H9 (cell line): ENCODE data around the gene SCN1B. TPM values are rescaled to one million over a fixed set of nuclear protein-coding genes. Genes with fewer than 3 reads are reported as not detected.

ENCODE experiments used
- DNase-seq: peaks from one replicate; pipeline ENCODE4 v3.0.0-alpha.2; 2017
- H2AFZ ChIP-seq: one replicate; pipeline ENCODE4 v1.6.1; 2013; ENCODE audit warnings: mild to moderate bottlenecking, low read length, control low read depth, moderate library complexity
- H2AK5ac ChIP-seq: 2 replicates; pipeline ENCODE4 v1.6.1; 2013; ENCODE audit warnings: low read length, control low read depth, mixed read lengths; ENCODE audit not compliant: insufficient read length
- H2BK120ac ChIP-seq: one replicate; pipeline ENCODE4 v1.6.1; 2013; ENCODE audit warnings: low read depth, mild to moderate bottlenecking, low read length, control low read depth, inconsistent platforms; ENCODE audit not compliant: poor library complexity, severe bottlenecking
- H2BK12ac ChIP-seq: 2 replicates; pipeline ENCODE4 v1.6.1; 2013; ENCODE audit warnings: low read length, control low read depth, mixed read lengths, low read depth; ENCODE audit not compliant: insufficient read length
- H2BK15ac ChIP-seq: 2 replicates; pipeline ENCODE4 v1.6.1; 2013; ENCODE audit warnings: low read depth, low read length, control low read depth
- H2BK20ac ChIP-seq: one replicate; pipeline ENCODE4 v1.6.1; 2013; ENCODE audit warnings: low read depth, mild to moderate bottlenecking, low read length, control low read depth, inconsistent platforms; ENCODE audit not compliant: poor library complexity, severe bottlenecking
- H2BK5ac ChIP-seq: 2 replicates; pipeline ENCODE4 v1.6.1; 2013; ENCODE audit warnings: low read length, control low read depth, mixed read lengths; ENCODE audit not compliant: insufficient read length
- H3K14ac ChIP-seq: 2 replicates; pipeline ENCODE4 v1.6.1; 2013; ENCODE audit warnings: low read length, control low read depth; ENCODE audit not compliant: insufficient read depth
- H3K18ac ChIP-seq: 2 replicates; pipeline ENCODE4 v1.6.1; 2013; ENCODE audit warnings: low read depth, mild to moderate bottlenecking, mixed read lengths, low read length, control low read depth; ENCODE audit not compliant: insufficient read length
- H3K23ac ChIP-seq: 2 replicates; pipeline ENCODE4 v1.6.1; 2013; ENCODE audit warnings: low read length, control low read depth, mixed read lengths, low read depth; ENCODE audit not compliant: insufficient read length
- H3K23me2 ChIP-seq: 2 replicates; pipeline ENCODE4 v1.6.1; 2013; ENCODE audit warnings: low read depth, mild to moderate bottlenecking, mixed read lengths, low read length, control low read depth; ENCODE audit not compliant: insufficient read length, poor library complexity, severe bottlenecking
- H3K27ac ChIP-seq: 2 replicates; pipeline ENCODE4 v1.5.1; 2013; ENCODE audit warnings: low read length, control low read depth, mixed read lengths, low read depth; ENCODE audit not compliant: insufficient read length
- H3K27me3 ChIP-seq: 2 replicates; pipeline ENCODE4 v1.6.1; 2013; ENCODE audit warnings: low read length, control low read depth, inconsistent platforms; ENCODE audit not compliant: insufficient read depth
- H3K4ac ChIP-seq: 2 replicates; pipeline ENCODE4 v1.6.1; 2013; ENCODE audit warnings: low read depth, mild to moderate bottlenecking, control low read depth, inconsistent platforms, low read length, moderate library complexity
- H3K4me1 ChIP-seq: 2 replicates; pipeline ENCODE4 v1.6.1; 2013; ENCODE audit warnings: low read length, control low read depth, inconsistent platforms; ENCODE audit not compliant: insufficient read depth
- H3K4me2 ChIP-seq: 2 replicates; pipeline ENCODE4 v1.6.1; 2013; ENCODE audit warnings: low read length, control low read depth, mixed read lengths; ENCODE audit not compliant: insufficient read length, insufficient read depth
- H3K56ac ChIP-seq: 2 replicates; pipeline ENCODE4 v1.6.1; 2013; ENCODE audit warnings: low read depth, mild to moderate bottlenecking, mixed read lengths, low read length, control low read depth; ENCODE audit not compliant: insufficient read length
- H3K79me1 ChIP-seq: 2 replicates; pipeline ENCODE4 v1.6.1; 2013; ENCODE audit warnings: low read depth, mild to moderate bottlenecking, moderate library complexity, low read length, control low read depth, inconsistent platforms; ENCODE audit not compliant: insufficient read depth, poor library complexity, severe bottlenecking
- H3K79me2 ChIP-seq: 2 replicates; pipeline ENCODE4 v1.6.1; 2013; ENCODE audit warnings: low read length, control low read depth, inconsistent platforms; ENCODE audit not compliant: insufficient read depth
- H3K9ac ChIP-seq: 2 replicates; pipeline ENCODE4 v1.6.1; 2013; ENCODE audit warnings: low read length, control low read depth, mixed read lengths; ENCODE audit not compliant: insufficient read length; ENCODE audit errors: extremely low read depth
- H3K9me3 ChIP-seq: one replicate; pipeline ENCODE4 v1.6.1; 2013; ENCODE audit warnings: low read depth, low read length, inconsistent platforms; ENCODE audit not compliant: control insufficient read depth
- H3T11ph ChIP-seq: one replicate; pipeline ENCODE4 v1.6.1; 2013; ENCODE audit warnings: mild to moderate bottlenecking, low read length, control low read depth, inconsistent platforms
- H4K20me1 ChIP-seq: one replicate; pipeline ENCODE4 v1.6.1; 2013; ENCODE audit not compliant: control insufficient read depth, insufficient read length, insufficient read depth
- H4K5ac ChIP-seq: 2 replicates; pipeline ENCODE4 v1.6.1; 2013; ENCODE audit warnings: low read depth, mild to moderate bottlenecking, mixed read lengths, low read length, control low read depth; ENCODE audit not compliant: insufficient read length
- H4K8ac ChIP-seq: replicated peaks from 2 replicates; pipeline ENCODE4 v1.6.1; 2013; ENCODE audit warnings: low read length, control low read depth, mixed read lengths, low read depth; ENCODE audit not compliant: insufficient read length
- H4K91ac ChIP-seq: 2 replicates; pipeline ENCODE4 v1.6.1; 2013; ENCODE audit warnings: low read depth, mild to moderate bottlenecking, moderate library complexity, mixed read lengths, low read length, control low read depth; ENCODE audit not compliant: insufficient read length
- H3K27ac Mint-ChIP-seq, 3 experiments: 2 replicates in 2 of 3; 3 replicates in 1 of 3; pipeline ENCODE4 v1.8.0; 2020 to 2021; ENCODE audit warnings: mixed read lengths in 3 of 3, mild to moderate bottlenecking in 1 of 3, moderate library complexity in 1 of 3
- H3K27me3 Mint-ChIP-seq: 2 replicates; pipeline ENCODE4 v1.8.0; 2021; ENCODE audit warnings: low read depth, mild to moderate bottlenecking, moderate library complexity, mixed read lengths
- H3K36me3 Mint-ChIP-seq, 3 experiments: 2 replicates in 2 of 3; 3 replicates in 1 of 3; pipeline ENCODE4 v1.8.0; 2020 to 2021; ENCODE audit warnings: low read depth in 3 of 3, mixed read lengths in 3 of 3; ENCODE audit not compliant: insufficient read depth in 1 of 3
- H3K4me1 Mint-ChIP-seq, 2 experiments: 2 replicates each; pipeline ENCODE4 v1.8.0; 2020; ENCODE audit warnings: mixed read lengths in 2 of 2
- H3K4me3 Mint-ChIP-seq, 2 experiments: 2 replicates in 1 of 2; 3 replicates in 1 of 2; pipeline ENCODE4 v1.8.0; 2020 to 2021; ENCODE audit warnings: mild to moderate bottlenecking in 2 of 2, mixed read lengths in 2 of 2, moderate library complexity in 1 of 2
- H3K9me3 Mint-ChIP-seq, 2 experiments: 2 replicates in 1 of 2; 3 replicates in 1 of 2; pipeline ENCODE4 v1.8.0; 2020; ENCODE audit warnings: mild to moderate bottlenecking in 2 of 2, mixed read lengths in 2 of 2, moderate library complexity in 1 of 2
- CTCF ChIP-seq: fragments of 200-600 bp; sonication (generic); conservative IDR thresholded peaks from 3 replicates; pipeline ENCODE4 v1.8.0; 2021; ENCODE audit warnings: antibody characterized with exemption, mild to moderate bottlenecking
- WGBS: extraction: QIAGEN DNeasy Blood & Tissue Kit; methylation state at CpG from one replicate; pipeline ENCODE4 v1.1.7; 2013; ENCODE audit warnings: missing lambda C conversion rate, low lambda C conversion rate, mixed read lengths; ENCODE audit not compliant: insufficient read length; ENCODE audit errors: extremely low coverage; 5-methylcytosine and 5-hydroxymethylcytosine counted together
- total RNA-seq: library from RNA; stranded (reverse); gene quantifications from 2 replicates; pipeline ENCODE4 v1.2.1, GENCODE V29; 2021

Gene SCN1B
- total RNA-seq, 1 experiment from 2014 or later, result 3.8 TPM

GRCh38 chr19:34994643-34995541, 35.4 kb upstream of the SCN1B start:
- H3K4me1 ChIP-seq, result 0 out of 2 replicates have a peak, but pooled peaks cover 1% of the 10 kb centered on the region
- no peak overlapping the region for H3K27ac Mint-ChIP-seq
- H3K4me1 Mint-ChIP-seq, result peaks cover 24 to 27% of the 10 kb centered on the region in 2 experiments

More at GRCh38 chr19:34994643-34995541, 35.4 kb upstream of the SCN1B start:
- Histone ChIP-seq H3K18ac (peak overlapping the region; percentile 12), H3K27me3 (no peaks in the 10 kb centered on the region), H3K4ac (no peak overlapping the region), H3K27ac (no peak overlapping the region), H2AFZ (no peak overlapping the region), H4K5ac (no peak overlapping the region), H3K23ac (no peak overlapping the region), H3K9ac (no peak overlapping the region), H3T11ph (no peak overlapping the region), H4K8ac (no peak overlapping the region), H2BK120ac (no peak overlapping the region), H3K79me1 (no peaks in the 10 kb centered on the region), H2BK20ac (no peak overlapping the region), H2BK5ac (no peak overlapping the region), H4K91ac (no peak overlapping the region), H3K23me2 (peaks cover 12% of the 10 kb centered on the region), H2BK15ac (no peak overlapping the region), H3K56ac (no peak overlapping the region), H3K79me2 (no peaks in the 10 kb centered on the region), H3K9me3 (no peaks in the 10 kb centered on the region), H4K20me1 (no peaks in the 10 kb centered on the region), H2BK12ac (no peak overlapping the region), H2AK5ac (no peak overlapping the region), H3K14ac (no peak overlapping the region), H3K4me2 (no peak overlapping the region)
- Mint-ChIP-seq H3K36me3 (peaks cover 0 to 5% (median 0%) of the 10 kb centered on the region in 3 experiments; a peak in 3 of 7 replicates), H3K27me3 (no peaks in the 10 kb centered on the region; the same call in 1 of the 2 replicates), H3K4me3 (no peak overlapping the region), H3K9me3 (peaks cover 0 to 5% of the 10 kb centered on the region in 2 experiments; a peak in 2 of 5 replicates)
- no CpG with 5 or more reads among the region's 17 CpGs for WGBS
- no peak for DNase-seq
- TF ChIP-seq CTCF, result no peak
